Kidney (tissue), 14 donors: ENCODE measurements around the gene CLDN20. TPM values are rescaled to one million over a fixed set of nuclear protein-coding genes. Genes with fewer than 3 reads are reported as not detected.
"Not testable (repeated sequence)": the region's sequence is repeated elsewhere in the genome, so short reads cannot be mapped to it uniquely, and the experiment has no call there.

ENCODE experiments used
- DNase-seq, 5 donors: peaks; one replicate each; pipeline ENCODE4 v3.0.0-alpha.2; 2013 to 2020
- FAIRE-seq: peaks from 2 replicates; lab custom pipeline; 2012; peaks lifted over from hg19 to GRCh38; lab: Jason Lieb, UNC
- H3K27ac ChIP-seq, 2 donors: one replicate each; pipeline ENCODE4 v1.7.0; 2013; ENCODE audit warnings: low read depth in 2 of 2, low read length in 2 of 2, inconsistent platforms in 1 of 2
- H3K27me3 ChIP-seq: one replicate; pipeline ENCODE4 v1.7.1; 2013; ENCODE audit warnings: low read length, inconsistent platforms; ENCODE audit not compliant: control insufficient read depth, insufficient read depth
- H3K36me3 ChIP-seq, 3 donors: one replicate each; pipeline versions ENCODE4 v1.7.0 to v1.7.1; 2013; ENCODE audit warnings: low read length in 3 of 3, control low read depth in 1 of 3, inconsistent platforms in 1 of 3; ENCODE audit not compliant: insufficient read depth in 3 of 3, control insufficient read depth in 2 of 3
- H3K4me1 ChIP-seq, 3 donors: one replicate each; pipeline versions ENCODE4 v1.7.0 to v1.7.1; 2013; ENCODE audit warnings: low read length in 3 of 3, inconsistent platforms in 1 of 3, low read depth in 1 of 3; ENCODE audit not compliant: control insufficient read depth in 2 of 3, insufficient read depth in 2 of 3
- H3K4me3 ChIP-seq, 3 donors: one replicate each; pipeline versions ENCODE4 v1.7.0 to v1.8.1; 2013; ENCODE audit warnings: low read length in 3 of 3, control low read depth in 1 of 3, inconsistent platforms in 1 of 3
- H3K9ac ChIP-seq, 3 donors: one replicate each; pipeline versions ENCODE4 v1.7.0 to v1.7.1; 2013; ENCODE audit warnings: low read length in 3 of 3, control low read depth in 1 of 3, inconsistent platforms in 1 of 3
- H3K9me3 ChIP-seq, 3 donors: one replicate each; pipeline versions ENCODE4 v1.7.0 to v1.7.1; 2013; ENCODE audit warnings: low read length in 3 of 3, control low read depth in 1 of 3, inconsistent platforms in 1 of 3; ENCODE audit not compliant: control insufficient read depth in 2 of 3, insufficient read depth in 1 of 3
- CTCF ChIP-seq: IDR thresholded peaks from 3 replicates; pipeline ENCODE4 v1.5.1; 2012; ENCODE audit warnings: mild to moderate bottlenecking, moderate library complexity, borderline replicate concordance; ENCODE audit not compliant: insufficient read depth; ENCODE audit errors: extremely low read depth
- intact Hi-C: fragments of 100-400 bp; cut with DNase I; formaldehyde crosslinking; loops from one replicate; pipeline ENCODE4 v1.11.1; 2022
- polyA plus RNA-seq: library from polyadenylated mRNA; stranded (reverse); fragments of 350-450 nt; fragmentation: Illumina TruSeq; extraction: RNeasy Lipid Tissue Mini Kit (QIAGEN cat#74804); gene quantifications from one replicate; pipeline ENCODE4 v1.2.3, GENCODE V29; 2014; ENCODE audit warnings: low read depth, low replicate concordance; ENCODE audit not compliant: insufficient read depth
- total RNA-seq: library from RNA; stranded (reverse); fragmentation: NEBNext Ultra II Directional; extraction: Animal tissue kit (Norgen Biotek cat#: 25700); gene quantifications from one replicate; pipeline ENCODE4 v1.2.1, GENCODE V29; 2021
- donor health status: control.
- donor health status: control.
- donor health status: control.
- donor health status: control.
- donor health status: control.
- donor health status: DM: yes; HTN: yes; CAD: no.
- donor health status: Normal renal cell carcinoma (clear cell type).

CLDN20 gene
- total and polyA plus RNA-seq, 2 donors from 2014 or later = 0.77 TPM; not detected in 1

GRCh38 chr6:155310596-155310995 is 46.8 kb downstream of the CLDN20 start:
- no peaks in the 10 kb centered on the region for H3K9me3 ChIP-seq
- no peak for FAIRE-seq
- peaks cover 4% of the 10 kb centered on the region in 3 donors for H3K36me3 ChIP-seq
- DNase-seq = no peak
- intact Hi-C loops = no loop called here
- no peak overlapping the region for H3K4me3 ChIP-seq
- no peaks in the 10 kb centered on the region for H3K4me1 ChIP-seq
- H3K27me3 ChIP-seq = no peaks in the 10 kb centered on the region
- H3K9ac ChIP-seq = no peak overlapping the region
- no peak overlapping the region for H3K27ac ChIP-seq
- no peak for TF ChIP-seq CTCF

GRCh38 chr6:155311086-155311485 is 47.3 kb downstream of the CLDN20 start:
- Histone ChIP-seq H3K4me1 (no peaks in the 10 kb centered on the region), H3K4me3 (no peak overlapping the region), H3K9me3 (no peaks in the 10 kb centered on the region), H3K9ac (no peak overlapping the region), H3K27ac (no peak overlapping the region), H3K27me3 (no peaks in the 10 kb centered on the region), H3K36me3 (peaks cover 4% of the 10 kb centered on the region in 3 donors)
- FAIRE-seq (no peak), DNase-seq (no peak)
- TF ChIP-seq CTCF = no peak
- intact Hi-C loops = no loop called here

- Histone ChIP-seq H3K9ac (no peak overlapping the region), H3K4me3 (no peak overlapping the region), H3K27ac (no peak overlapping the region), H3K36me3 (peaks cover 4% of the 10 kb centered on the region in 3 donors), H3K4me1 (no peaks in the 10 kb centered on the region), H3K9me3 (no peaks in the 10 kb centered on the region), H3K27me3 (no peaks in the 10 kb centered on the region)
- FAIRE-seq = no peak
- intact Hi-C loops = no loop called here
- no peak for TF ChIP-seq CTCF
- no peak for DNase-seq
These were observed 47.8 kb downstream of the CLDN20 start for GRCh38 chr6:155311583-155311982.

- H3K27me3 ChIP-seq, H3K36me3 ChIP-seq, intact Hi-C loops, H3K4me3 ChIP-seq, DNase-seq, H3K9me3 ChIP-seq, H3K9ac ChIP-seq, FAIRE-seq, H3K4me1 ChIP-seq, H3K27ac ChIP-seq: not testable (repeated sequence)
These were observed 49.1 kb downstream of the CLDN20 start for GRCh38 chr6:155312950-155313349.
